Kidney (tissue), 14 donors: ENCODE data around the gene DNAH11. TPM values are rescaled to one million over a fixed set of nuclear protein-coding genes. Genes with fewer than 3 reads are reported as not detected.

ENCODE experiments used
- DNase-seq, 5 donors: peaks; one replicate each; pipeline ENCODE4 v3.0.0-alpha.2; 2013 to 2020
- FAIRE-seq: peaks from 2 replicates; lab custom pipeline; 2012; peaks lifted over from hg19 to GRCh38; lab: Jason Lieb, UNC
- H3K27ac ChIP-seq, 2 donors: one replicate each; pipeline ENCODE4 v1.7.0; 2013; ENCODE audit warnings: low read depth in 2 of 2, low read length in 2 of 2, inconsistent platforms in 1 of 2
- H3K27me3 ChIP-seq: one replicate; pipeline ENCODE4 v1.7.1; 2013; ENCODE audit warnings: low read length, inconsistent platforms; ENCODE audit not compliant: control insufficient read depth, insufficient read depth
- H3K36me3 ChIP-seq, 3 donors: one replicate each; pipeline versions ENCODE4 v1.7.0 to v1.7.1; 2013; ENCODE audit warnings: low read length in 3 of 3, control low read depth in 1 of 3, inconsistent platforms in 1 of 3; ENCODE audit not compliant: insufficient read depth in 3 of 3, control insufficient read depth in 2 of 3
- H3K4me1 ChIP-seq, 3 donors: one replicate each; pipeline versions ENCODE4 v1.7.0 to v1.7.1; 2013; ENCODE audit warnings: low read length in 3 of 3, inconsistent platforms in 1 of 3, low read depth in 1 of 3; ENCODE audit not compliant: control insufficient read depth in 2 of 3, insufficient read depth in 2 of 3
- H3K4me3 ChIP-seq, 3 donors: one replicate each; pipeline versions ENCODE4 v1.7.0 to v1.8.1; 2013; ENCODE audit warnings: low read length in 3 of 3, control low read depth in 1 of 3, inconsistent platforms in 1 of 3
- H3K9ac ChIP-seq, 3 donors: one replicate each; pipeline versions ENCODE4 v1.7.0 to v1.7.1; 2013; ENCODE audit warnings: low read length in 3 of 3, control low read depth in 1 of 3, inconsistent platforms in 1 of 3
- H3K9me3 ChIP-seq, 3 donors: one replicate each; pipeline versions ENCODE4 v1.7.0 to v1.7.1; 2013; ENCODE audit warnings: low read length in 3 of 3, control low read depth in 1 of 3, inconsistent platforms in 1 of 3; ENCODE audit not compliant: control insufficient read depth in 2 of 3, insufficient read depth in 1 of 3
- CTCF ChIP-seq: IDR thresholded peaks from 3 replicates; pipeline ENCODE4 v1.5.1; 2012; ENCODE audit warnings: mild to moderate bottlenecking, moderate library complexity, borderline replicate concordance; ENCODE audit not compliant: insufficient read depth; ENCODE audit errors: extremely low read depth
- intact Hi-C: fragments of 100-400 bp; cut with DNase I; formaldehyde crosslinking; loops from one replicate; pipeline ENCODE4 v1.11.1; 2022
- polyA plus RNA-seq: library from polyadenylated mRNA; stranded (reverse); fragments of 350-450 nt; fragmentation: Illumina TruSeq; extraction: RNeasy Lipid Tissue Mini Kit (QIAGEN cat#74804); gene quantifications from one replicate; pipeline ENCODE4 v1.2.3, GENCODE V29; 2014; ENCODE audit warnings: low read depth, low replicate concordance; ENCODE audit not compliant: insufficient read depth
- total RNA-seq: library from RNA; stranded (reverse); fragmentation: NEBNext Ultra II Directional; extraction: Animal tissue kit (Norgen Biotek cat#: 25700); gene quantifications from one replicate; pipeline ENCODE4 v1.2.1, GENCODE V29; 2021
- donor health status: control.
- donor health status: control.
- donor health status: control.
- donor health status: control.
- donor health status: control.
- donor health status: DM: yes; HTN: yes; CAD: no.
- donor health status: Normal renal cell carcinoma (clear cell type).

The DNAH11 gene
- total and polyA plus RNA-seq, 2 donors from 2014 or later: 0.58 to 2.3 TPM

GRCh38 chr7:21603972-21604749 is 61.3 kb downstream of the DNAH11 start:
- Histone ChIP-seq H3K27ac (no peak overlapping the region), H3K4me3 (no peak overlapping the region), H3K36me3 (no peaks in the 10 kb centered on the region), H3K27me3 (no peaks in the 10 kb centered on the region), H3K9me3 (no peaks in the 10 kb centered on the region), H3K9ac (no peak overlapping the region), H3K4me1 (no peaks in the 10 kb centered on the region)
- no peak for DNase-seq
- TF ChIP-seq CTCF: no peak
- no peak for FAIRE-seq
- intact Hi-C loops: no loop called here

- H3K9me3 ChIP-seq: no peaks in the 10 kb centered on the region
- no peak for FAIRE-seq
- H3K4me1 ChIP-seq: no peaks in the 10 kb centered on the region
- no peak for DNase-seq
- no peak for TF ChIP-seq CTCF
- intact Hi-C loops: no loop called here
- no peaks in the 10 kb centered on the region for H3K27me3 ChIP-seq
- no peaks in the 10 kb centered on the region for H3K36me3 ChIP-seq
- H3K27ac ChIP-seq: no peak overlapping the region
- H3K9ac ChIP-seq: no peak overlapping the region
- H3K4me3 ChIP-seq: no peak overlapping the region
Observed at GRCh38 chr7:21605008-21605585, 62.3 kb downstream of the DNAH11 start.

GRCh38 chr7:21608465-21608864 is 65.6 kb downstream of the DNAH11 start:
- H3K9ac ChIP-seq: no peak overlapping the region
- FAIRE-seq (no peak), DNase-seq (no peak)
- no peaks in the 10 kb centered on the region for H3K36me3 ChIP-seq
- no peak for TF ChIP-seq CTCF
- no peaks in the 10 kb centered on the region for H3K27me3 ChIP-seq
- H3K27ac ChIP-seq: no peak overlapping the region
- intact Hi-C loops: no loop called here
- H3K9me3 ChIP-seq: no peaks in the 10 kb centered on the region
- no peaks in the 10 kb centered on the region for H3K4me1 ChIP-seq
- H3K4me3 ChIP-seq: no peak overlapping the region
